ENCODE data around the gene MZF1.

DNA sequence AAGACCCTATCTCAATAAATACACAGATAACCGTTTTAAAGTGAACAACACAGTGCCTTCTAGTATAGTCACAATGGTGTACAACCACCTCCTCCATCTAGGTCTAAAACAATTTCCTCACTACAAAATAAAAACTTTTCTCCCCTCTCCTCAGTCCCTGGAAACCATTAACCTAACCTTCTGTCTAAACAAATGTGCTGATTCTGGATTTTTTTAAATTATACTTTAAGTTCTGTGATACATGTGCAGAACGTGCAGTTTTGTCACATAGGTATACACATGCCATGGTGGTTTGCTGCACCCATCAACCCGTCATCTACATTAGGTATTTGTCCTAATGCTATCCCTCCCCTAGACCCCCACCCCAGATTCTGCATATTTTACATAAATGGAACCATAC is 43.7 kb downstream of the MZF1 start:
- no peak for TF ChIP-seq REST (IDR thresholded peaks at IDR 0.05; ENCODE audit: low read depth)
- TF ChIP-seq EP300 (IDR thresholded peaks at IDR 0.05; ENCODE audit: borderline replicate concordance): no peak
- no peak for TF ChIP-seq FOXM1 (IDR thresholded peaks at IDR 0.05; ENCODE audit: borderline replicate concordance, low read depth)
- TF ChIP-seq RAD21 (IDR thresholded peaks at IDR 0.05; ENCODE audit: low read depth): no peak

All from Ishikawa (cell line).